Transverse colon (tissue), 4 donors: ENCODE data around the gene PDXP. TPM values are rescaled to one million over a fixed set of nuclear protein-coding genes. Genes with fewer than 3 reads are reported as not detected.

Source experiments
- DNase-seq: peaks from one replicate; pipeline ENCODE4 v3.0.0-alpha.2; 2019
- H3K27ac ChIP-seq, 4 donors: fragments of 200-600 bp; sonication (generic); 2 replicates each; pipeline ENCODE4 v1.5.1; 2016 to 2018; ENCODE audit warnings: inconsistent platforms in 4 of 4
- H3K27me3 ChIP-seq: fragments of 200-600 bp; sonication (generic); 2 replicates; pipeline ENCODE4 v1.5.1; 2017; ENCODE audit warnings: inconsistent platforms
- H3K36me3 ChIP-seq, 4 donors: fragments of 200-600 bp; sonication (generic); 2 replicates each; pipeline ENCODE4 v1.5.1; 2017 to 2019; ENCODE audit warnings: inconsistent platforms in 4 of 4
- H3K4me1 ChIP-seq, 4 donors: fragments of 200-600 bp; sonication (generic); 2 replicates each; pipeline ENCODE4 v1.5.1; 2017 to 2020; ENCODE audit warnings: inconsistent platforms in 4 of 4
- H3K4me3 ChIP-seq, 4 donors: fragments of 200-600 bp; sonication (generic); 1 replicate in 1 of 4; 2 replicates in 3 of 4; pipeline versions ENCODE4 v1.5.1 to v1.6.1; 2017 to 2019; ENCODE audit warnings: inconsistent platforms in 4 of 4
- H3K9me3 ChIP-seq, 2 donors: fragments of 200-600 bp; sonication (generic); 2 replicates each; pipeline ENCODE4 v1.5.1; 2017 to 2019; ENCODE audit warnings: inconsistent platforms in 2 of 2
- CTCF ChIP-seq, 5 experiments: fragments of 200-600 bp in 3 of 5; fragments of 450-650 bp in 2 of 5; sonication (generic) in 3 of 5; IDR thresholded peaks; 1 replicate in 2 of 5; 2 replicates in 3 of 5; pipeline ENCODE4 v1.5.1; 2016 to 2017; ENCODE audit warnings: antibody characterized with exemption in 5 of 5, inconsistent platforms in 3 of 5, mild to moderate bottlenecking in 2 of 5, moderate library complexity in 1 of 5
- EP300 ChIP-seq: sonication (generic); formaldehyde crosslinking; IDR thresholded peaks from one replicate; pipeline ENCODE4 v1.6.1; 2017; ENCODE audit warnings: antibody characterized with exemption, low read depth
- POLR2A ChIP-seq: fragments of 450-650 bp; IDR thresholded peaks from one replicate; pipeline ENCODE4 v1.6.1; 2016; ENCODE audit warnings: antibody characterized with exemption, mild to moderate bottlenecking, moderate library complexity
- POLR2AphosphoS5 ChIP-seq, 3 donors: sonication (generic); formaldehyde crosslinking; IDR thresholded peaks; one replicate each; pipeline ENCODE4 v1.6.1; 2016; ENCODE audit warnings: antibody characterized with exemption in 3 of 3
- whole genome bisulfite sequencing, 2 donors: methylation state at CpG; one replicate each; pipeline ENCODE4 v1.1.5; 2018; ENCODE audit warnings: low coverage in 1 of 2; 5-methylcytosine and 5-hydroxymethylcytosine counted together
- in situ Hi-C, 4 donors: fragments of 200-750 bp; cut with MboI; loops; one replicate each; pipeline versions ENCODE4 v1.15.0 to v1.15.1; 2017; ENCODE audit warnings: low sequenced_read_pairs in 3 of 4, low pct_ligation_motif_present in 1 of 4, low pct_unique_long_range_greater_than_20kb in 1 of 4
- intact Hi-C: fragments of 100-400 bp; cut with DNase I; formaldehyde crosslinking; loops from one replicate; pipeline ENCODE4 v1.15.1; 2023; ENCODE audit warnings: low total_unique reads
- total RNA-seq, 4 donors: library from RNA; depleted of rRNA; stranded (reverse); fragments of >200 nt; gene quantifications; one replicate each; pipeline ENCODE4 v1.1.0, GENCODE V29; 2016

The PDXP gene
- total RNA-seq, 4 donors from 2014 or later, result 28.9 to 126 (median 50.7) TPM

- peak overlapping the region; percentile 89 to 93 (median 92) for H3K27ac ChIP-seq
- H3K4me1 ChIP-seq, result peaks cover 44 to 77% (median 69%) of the 10 kb centered on the region in 4 donors
- no peaks in the 10 kb centered on the region for H3K27me3 ChIP-seq
- 35% methylated on average over 20 of the region's 24 CpGs; no CpG with 5 or more reads in 1 of the 2 donors for WGBS, 2 donors
- no peaks in the 10 kb centered on the region for H3K9me3 ChIP-seq
- peak; percentile 54 for DNase-seq
- peak overlapping the region; percentile 61 to 77 (median 72) for H3K4me3 ChIP-seq
- H3K36me3 ChIP-seq, result no peaks in the 10 kb centered on the region
- in situ Hi-C loops (loop anchor here in 1 of 4 donors (5.0 kb wide), 1 partner anchor 41 kb away; no protein-coding TSS in a partner anchor), intact Hi-C loops (loop anchor here (10.0 kb wide), 1 partner anchor 154 kb away; no protein-coding TSS in a partner anchor)
- no peak for TF ChIP-seq CTCF (IDR thresholded peaks at IDR 0.05)
- TF ChIP-seq POLR2A, result peak; percentile 25
- TF ChIP-seq POLR2AphosphoS5 (IDR thresholded peaks at IDR 0.05), result peak in 1 of 3 donors; percentile 10
- no peak for TF ChIP-seq EP300
These were observed 17.6 kb upstream of the PDXP start for GRCh38 chr22:37640591-37641560.

GRCh38 chr22:37641561-37641949 is 17.0 kb upstream of the PDXP start:
- 51% methylated on average over 5 of the region's 5 CpGs; no CpG with 5 or more reads in 1 of the 2 donors for WGBS, 2 donors
- no peaks in the 10 kb centered on the region for H3K27me3 ChIP-seq
- peak overlapping the region in 2 of 4 donors; percentile 76 to 77 for H3K4me3 ChIP-seq
- peak overlapping the region; percentile 89 to 93 (median 92) for H3K27ac ChIP-seq
- H3K9me3 ChIP-seq, result no peaks in the 10 kb centered on the region
- peak; percentile 78 for DNase-seq
- intact Hi-C loops, result loop anchor here (10.0 kb wide), 1 partner anchor 153 kb away; no protein-coding TSS in a partner anchor
- H3K36me3 ChIP-seq, result no peaks in the 10 kb centered on the region
- peaks cover 39 to 70% (median 63%) of the 10 kb centered on the region in 4 donors for H3K4me1 ChIP-seq
- TF ChIP-seq POLR2A, result peak; percentile 49
- TF ChIP-seq EP300, result no peak
- no peak for TF ChIP-seq CTCF (IDR thresholded peaks at IDR 0.05)
- TF ChIP-seq POLR2AphosphoS5 (IDR thresholded peaks at IDR 0.05), result peak; percentile 55 to 70 (median 59)
- in situ Hi-C loops, result loop anchor here in 1 of 4 donors (5.0 kb wide), 1 partner anchor 41 kb away; no protein-coding TSS in a partner anchor

GRCh38 chr22:37643225-37643847 is 15.2 kb upstream of the PDXP start:
- DNase-seq, result peak; percentile 93
- WGBS, 2 donors, result 26% methylated on average over 9 of the region's 9 CpGs; no CpG with 5 or more reads in 1 of the 2 donors
- no peak overlapping the region for H3K4me3 ChIP-seq
- peaks cover 25 to 52% (median 46%) of the 10 kb centered on the region in 4 donors for H3K4me1 ChIP-seq
- peak overlapping the region; percentile 89 to 93 (median 92) for H3K27ac ChIP-seq
- H3K9me3 ChIP-seq, result no peaks in the 10 kb centered on the region
- in situ Hi-C loops (loop anchor here in 1 of 4 donors (5.0 kb wide), 1 partner anchor 39 kb away; no protein-coding TSS in a partner anchor), intact Hi-C loops (loop anchor here (1.0 to 10.0 kb wide), 2 partner anchors 39 to 151 kb away; no protein-coding TSS in a partner anchor)
- TF ChIP-seq CTCF (IDR thresholded peaks at IDR 0.05) (peak; percentile 92 to 98 (median 94)), POLR2A (no peak), POLR2AphosphoS5 (IDR thresholded peaks at IDR 0.05) (peak in 2 of 3 donors; percentile 41 to 44), EP300 (no peak)
- no peaks in the 10 kb centered on the region for H3K36me3 ChIP-seq
- no peaks in the 10 kb centered on the region for H3K27me3 ChIP-seq
